HepG2 (cell line): Measurements from ENCODE around the gene RALB. TPM values are rescaled to one million over a fixed set of nuclear protein-coding genes. Genes with fewer than 3 reads are reported as not detected.

Source experiments
- ATAC-seq: fragments of 200-7000 bp; cut with Tn5 transposase; 3 replicates; pipeline ENCODE4 v1.9.1; 2020; ENCODE audit warnings: mild to moderate bottlenecking, moderate library complexity
- BruUV-seq: library from RNA; stranded (reverse); fragments of 400-500 nt; replicated peaks from 2 replicates; lab custom pipeline; 2021; lab: Mats Ljungman, UMichigan
- CTCF ChIA-PET: fragments of 300-600 bp; formaldehyde crosslinking; extraction: SDS; loops from one replicate; lab custom pipeline; 2021; ENCODE audit warnings: low total read pairs, inconsistent platforms, low intra/inter-chr PET ratio; lab: Yijun Ruan, JAX
- POLR2A ChIA-PET: fragments of 350-600 bp; sonication (Branson Sonifier 250); formaldehyde crosslinking; loops from one replicate; lab custom pipeline; 2020; ENCODE audit warnings: antibody characterized with exemption, inconsistent platforms; lab: Yijun Ruan, JAX
- DNase-seq: peaks from one replicate; pipeline ENCODE4 v3.0.0-alpha.2; 2015; ENCODE audit warnings: low spot score
- FAIRE-seq: peaks from 3 replicates; lab custom pipeline; 2011; peaks lifted over from hg19 to GRCh38; lab: Jason Lieb, UNC
- H2AFZ ChIP-seq: one replicate; pipeline ENCODE4 v1.6.1; 2011; ENCODE audit warnings: low read length, inconsistent platforms
- H3K27ac ChIP-seq: fragments of 300-600 bp; 3 replicates; pipeline ENCODE4 v1.8.0; 2011; ENCODE audit warnings: mixed run types, mild to moderate bottlenecking, mixed read lengths, low read length, inconsistent platforms; ENCODE audit not compliant: insufficient read depth; ENCODE audit errors: extremely low read length
- H3K27me3 ChIP-seq, 2 experiments: fragments of 200-600 bp in 1 of 2; 2 replicates in 1 of 2; 3 replicates in 1 of 2; pipeline versions ENCODE4 v1.6.0 to v1.8.0; 2011; ENCODE audit warnings: low read length in 2 of 2, mild to moderate bottlenecking in 2 of 2, moderate library complexity in 2 of 2, inconsistent platforms in 1 of 2; ENCODE audit not compliant: insufficient read depth in 2 of 2, control insufficient read depth in 1 of 2
- H3K36me3 ChIP-seq, 2 experiments: fragments of 200-600 bp in 1 of 2; replicated peaks in 1 of 2; 2 replicates in 1 of 2; 3 replicates in 1 of 2; pipeline versions ENCODE4 v1.5.1 to v1.8.0; 2011; ENCODE audit warnings: low read length in 2 of 2, inconsistent platforms in 1 of 2; ENCODE audit not compliant: insufficient read depth in 2 of 2, control insufficient read depth in 1 of 2
- H3K4me1 ChIP-seq: 2 replicates; pipeline ENCODE4 v1.5.1; 2012; ENCODE audit warnings: low read length, inconsistent platforms; ENCODE audit not compliant: insufficient read depth
- H3K4me2 ChIP-seq: 2 replicates; pipeline ENCODE4 v1.6.0; 2011; ENCODE audit warnings: low read depth, low read length, inconsistent platforms
- H3K4me3 ChIP-seq, 3 experiments: fragments of 200-600 bp in 1 of 3; sonication (generic), shearing (Covaris generic) in 1 of 3; replicated peaks in 1 of 3; 2 replicates each; pipeline ENCODE4 v1.5.1; 2011 to 2016; ENCODE audit warnings: low read length in 3 of 3, inconsistent platforms in 2 of 3, low read depth in 2 of 3, mild to moderate bottlenecking in 2 of 3, control low read depth in 1 of 3, mixed read lengths in 1 of 3; ENCODE audit not compliant: insufficient read depth in 1 of 3
- H3K79me2 ChIP-seq: one replicate; pipeline ENCODE4 v1.6.1; 2011; ENCODE audit warnings: low read length, inconsistent platforms; ENCODE audit not compliant: insufficient read depth
- H3K9ac ChIP-seq: 2 replicates; pipeline ENCODE4 v1.6.0; 2011; ENCODE audit warnings: mild to moderate bottlenecking, low read depth, low read length, inconsistent platforms; ENCODE audit not compliant: insufficient read depth
- H3K9me3 ChIP-seq: 2 replicates; pipeline ENCODE4 v1.5.1; 2012; ENCODE audit warnings: mild to moderate bottlenecking, low read length
- H4K20me1 ChIP-seq: 2 replicates; pipeline ENCODE4 v1.6.0; 2011; ENCODE audit warnings: inconsistent platforms, mild to moderate bottlenecking, low read length, moderate library complexity; ENCODE audit not compliant: insufficient read depth
- BCL6 ChIP-seq: IDR thresholded peaks from 2 replicates; pipeline ENCODE4 v1.6.1; 2016; ENCODE audit warnings: missing genetic modification reagents, missing compliant biosample characterization
- CSRNP1 ChIP-seq: sonication (generic); formaldehyde crosslinking; IDR thresholded peaks from 2 replicates; pipeline ENCODE4 v1.8.1; 2023; ENCODE audit warnings: mild to moderate bottlenecking, missing genetic modification reagents
- KAT8 ChIP-seq: IDR thresholded peaks from 2 replicates; pipeline ENCODE4 v1.6.1; 2016; ENCODE audit warnings: missing genetic modification reagents, missing compliant biosample characterization
- ZNF414 ChIP-seq: sonication (generic); formaldehyde crosslinking; IDR thresholded peaks from 2 replicates; pipeline ENCODE4 v1.5.0; 2020; ENCODE audit warnings: missing genetic modification reagents
- WGBS: methylation state at CpG from one replicate; pipeline ENCODE4 v1.1.6; 2017; ENCODE audit warnings: low lambda C conversion rate; 5-methylcytosine and 5-hydroxymethylcytosine counted together
- in situ Hi-C: cut with HindIII; loops from 2 replicates; pipeline ENCODE4 v1.10.0; 2017; ENCODE audit warnings: low pct_unique_long_range_greater_than_20kb; ENCODE audit not compliant: extremely low pct_ligation_motif_present
- intact Hi-C: fragments of 100-400 bp; cut with micrococcal nuclease; formaldehyde crosslinking; loops from one replicate; pipeline ENCODE4 v1.10.0; 2022; ENCODE audit not compliant: unreplicated experiment
- polyA plus RNA-seq, 8 experiments: library from polyadenylated mRNA; depleted of rRNA in 3 of 8; stranded (reverse) in 7 of 8; unstranded in 1 of 8; fragments of >200 nt; fragmentation: Illumina TruSeq in 4 of 8; extraction: Trizol in 4 of 8; gene quantifications; 2 replicates each; pipeline versions ENCODE4 v1.2.1 to v1.2.3, GENCODE V29; 2011 to 2016; ENCODE audit warnings: low read depth in 4 of 8, missing spikeins in 1 of 8, mixed read lengths in 1 of 8; ENCODE audit not compliant: insufficient read depth in 1 of 8
- total RNA-seq, 5 experiments: library from RNA; depleted of rRNA; stranded (reverse); fragments of >200 nt; fragmentation: Illumina TruSeq; extraction: Trizol; gene quantifications; 2 replicates each; pipeline ENCODE4 v1.2.3, GENCODE V29; 2016; ENCODE audit warnings: low read depth in 1 of 5

RALB gene
- total and polyA plus RNA-seq, 2 of the 13 experiments (the other 11 are each of a cell fraction or from before 2014, with no cell fraction given): 37.8 to 43.2 TPM

- POLR2A ChIA-PET: no interaction called here
These were observed 15.9 kb upstream of the RALB start for GRCh38 chr2:120236791-120237190.

More at GRCh38 chr2:120236791-120237190, 15.9 kb upstream of the RALB start:
- no peak overlapping the region for H2AFZ ChIP-seq
- ATAC-seq: no peak
- peaks cover 61% of the 10 kb centered on the region for H3K4me1 ChIP-seq
- intact Hi-C loops: loop anchor here (5.0 kb wide), 1 partner anchor 511 kb away; no protein-coding TSS in a partner anchor
- in situ Hi-C loops: no loop called here
- no peak for TF ChIP-seq ZNF414
- no peak for TF ChIP-seq CSRNP1
- no peak for TF ChIP-seq KAT8 (CRISPR knock-in tag)
- no peak for TF ChIP-seq BCL6 (CRISPR knock-in tag)
- TF ChIP-seq, all 625 proteins: peak for 0
- no TSS peak for BruUV-seq
- Histone ChIP-seq H3K27ac (no peak overlapping the region), H3K27me3 (peaks cover 4 to 13% of the 10 kb centered on the region in 2 experiments; a peak in 4 of 5 replicates), H3K4me2 (peak overlapping the region; percentile 38), H3K36me3 (no peaks in the 10 kb centered on the region), H3K9ac (no peak overlapping the region), H4K20me1 (no peaks in the 10 kb centered on the region), H3K4me3 (no peak overlapping the region), H3K9me3 (no peaks in the 10 kb centered on the region), H3K79me2 (no peaks in the 10 kb centered on the region)
- FAIRE-seq (no peak), DNase-seq (no peak)
- 55% methylated on average over 5 of the region's 5 CpGs for WGBS
- CTCF ChIA-PET: no interaction called here
